NCI-H345 (cell line): ENCODE results near the gene ARHGAP6.
A peak's percentile ranks its signal among the peaks of the same experiment; 100 is the strongest.
"Not testable (repeated sequence)": the region's sequence is repeated elsewhere in the genome, so short reads cannot be mapped to it uniquely, and the experiment has no call there.

Experiments
- DNase-seq: peaks from one replicate; lab custom pipeline; 2025; lab: John Stamatoyannopoulos, UW

ARHGAP6 gene

GRCh38 chrX:11525685-11526084 lies 140.0 kb downstream of the ARHGAP6 start:
- DNase-seq = no peak

GRCh38 chrX:11519234-11519633 lies 146.5 kb downstream of the ARHGAP6 start:
- DNase-seq = not testable (repeated sequence)

- DNase-seq = no peak
Measured at GRCh38 chrX:11509786-11510185, 155.9 kb downstream of the ARHGAP6 start.

- no peak for DNase-seq
Measured at GRCh38 chrX:11504234-11504633, 161.5 kb downstream of the ARHGAP6 start.

- no peak for DNase-seq
Measured at GRCh38 chrX:11499076-11500044, 166.4 kb downstream of the ARHGAP6 start.

- DNase-seq = not testable (repeated sequence)
Measured at GRCh38 chrX:11491375-11491774, 174.3 kb downstream of the ARHGAP6 start.

GRCh38 chrX:11484290-11484689 lies 181.4 kb downstream of the ARHGAP6 start:
- DNase-seq = no peak

- DNase-seq = no peak
Measured at GRCh38 chrX:11481035-11481434, 184.7 kb downstream of the ARHGAP6 start.

GRCh38 chrX:11480626-11481025 lies 185.1 kb downstream of the ARHGAP6 start:
- peak; percentile 15 for DNase-seq

- DNase-seq = no peak
Measured at GRCh38 chrX:11478911-11479310, 186.8 kb downstream of the ARHGAP6 start.

GRCh38 chrX:11478026-11478425 lies 187.7 kb downstream of the ARHGAP6 start:
- no peak for DNase-seq

GRCh38 chrX:11474576-11474975 lies 191.1 kb downstream of the ARHGAP6 start:
- DNase-seq = no peak

GRCh38 chrX:11474021-11474420 lies 191.7 kb downstream of the ARHGAP6 start:
- DNase-seq = no peak

- DNase-seq = no peak
Measured at GRCh38 chrX:11472879-11473278, 192.8 kb downstream of the ARHGAP6 start.

- no peak for DNase-seq
Measured at GRCh38 chrX:11472381-11472780, 193.3 kb downstream of the ARHGAP6 start.

GRCh38 chrX:11470250-11470974 lies 195.3 kb downstream of the ARHGAP6 start:
- no peak for DNase-seq

- DNase-seq = no peak
Measured at GRCh38 chrX:11465648-11466411, 199.9 kb downstream of the ARHGAP6 start.

GRCh38 chrX:11464836-11465463 lies 200.8 kb downstream of the ARHGAP6 start:
- no peak for DNase-seq

- no peak for DNase-seq
Measured at GRCh38 chrX:11464380-11464779, 201.3 kb downstream of the ARHGAP6 start.

GRCh38 chrX:11462648-11463047 lies 203.1 kb downstream of the ARHGAP6 start:
- peak; percentile 59 for DNase-seq

GRCh38 chrX:11462136-11462535 lies 203.6 kb downstream of the ARHGAP6 start:
- no peak for DNase-seq
